Testis (tissue), 2 donors: ENCODE measurements around the gene SMIM5.

Experiments
- POLR2A ChIP-seq: fragments of 450-650 bp; IDR thresholded peaks from one replicate; pipeline ENCODE4 v1.6.1; 2017; ENCODE audit warnings: antibody characterized with exemption, mild to moderate bottlenecking, moderate library complexity
- TF ChIP-seq, protein P1 (sequence below), 3 experiments: fragments of 450-650 bp in 2 of 3; fragments of 200-600 bp in 1 of 3; sonication (generic) in 1 of 3; IDR thresholded peaks; one replicate each; pipeline ENCODE4 v1.5.1; 2016 to 2019; ENCODE audit warnings: antibody characterized with exemption in 3 of 3, mild to moderate bottlenecking in 2 of 3, moderate library complexity in 1 of 3

DNA sequence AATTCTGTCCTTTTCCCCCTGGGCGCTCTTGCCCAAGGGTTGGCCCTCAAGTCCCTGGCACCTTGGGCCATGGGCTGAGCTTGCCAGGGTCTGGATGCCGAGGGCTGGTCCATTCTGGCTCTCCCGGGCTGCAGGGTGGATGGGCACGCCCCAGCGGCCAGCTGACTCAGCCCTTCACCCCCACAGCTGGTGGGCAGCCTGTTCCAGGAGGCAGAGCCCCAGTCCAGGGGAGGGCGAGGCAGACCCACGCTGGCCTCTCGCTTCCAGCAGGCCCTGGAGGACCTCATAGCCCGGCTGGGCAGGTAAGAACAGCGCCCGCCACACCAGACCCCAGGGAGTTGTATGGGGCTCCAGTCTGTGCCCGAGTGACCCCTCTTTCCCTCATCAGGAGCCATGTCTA lies 30.6 kb upstream of the SMIM5 start:
- TF ChIP-seq, protein P1, sequence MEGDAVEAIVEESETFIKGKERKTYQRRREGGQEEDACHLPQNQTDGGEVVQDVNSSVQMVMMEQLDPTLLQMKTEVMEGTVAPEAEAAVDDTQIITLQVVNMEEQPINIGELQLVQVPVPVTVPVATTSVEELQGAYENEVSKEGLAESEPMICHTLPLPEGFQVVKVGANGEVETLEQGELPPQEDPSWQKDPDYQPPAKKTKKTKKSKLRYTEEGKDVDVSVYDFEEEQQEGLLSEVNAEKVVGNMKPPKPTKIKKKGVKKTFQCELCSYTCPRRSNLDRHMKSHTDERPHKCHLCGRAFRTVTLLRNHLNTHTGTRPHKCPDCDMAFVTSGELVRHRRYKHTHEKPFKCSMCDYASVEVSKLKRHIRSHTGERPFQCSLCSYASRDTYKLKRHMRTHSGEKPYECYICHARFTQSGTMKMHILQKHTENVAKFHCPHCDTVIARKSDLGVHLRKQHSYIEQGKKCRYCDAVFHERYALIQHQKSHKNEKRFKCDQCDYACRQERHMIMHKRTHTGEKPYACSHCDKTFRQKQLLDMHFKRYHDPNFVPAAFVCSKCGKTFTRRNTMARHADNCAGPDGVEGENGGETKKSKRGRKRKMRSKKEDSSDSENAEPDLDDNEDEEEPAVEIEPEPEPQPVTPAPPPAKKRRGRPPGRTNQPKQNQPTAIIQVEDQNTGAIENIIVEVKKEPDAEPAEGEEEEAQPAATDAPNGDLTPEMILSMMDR (IDR thresholded peaks at IDR 0.05), result no peak
- TF ChIP-seq POLR2A, result no peak
